Thyroid gland (tissue), 4 donors: ENCODE results near the gene MITF. TPM values are rescaled to one million over a fixed set of nuclear protein-coding genes. Genes with fewer than 3 reads are reported as not detected.

ENCODE experiments used
- DNase-seq, 2 donors: peaks; one replicate each; pipeline ENCODE4 v3.0.0-alpha.2; 2019
- H3K27ac ChIP-seq, 3 donors: fragments of 200-600 bp; sonication (generic); 1 replicate in 2 of 3; 2 replicates in 1 of 3; pipeline ENCODE4 v1.5.1; 2016 to 2019; ENCODE audit warnings: mild to moderate bottlenecking in 1 of 3, moderate library complexity in 1 of 3
- H3K27me3 ChIP-seq: fragments of 200-600 bp; sonication (generic); one replicate; pipeline ENCODE4 v1.5.1; 2019
- H3K36me3 ChIP-seq, 2 donors: fragments of 200-600 bp; sonication (generic); one replicate each; pipeline ENCODE4 v1.5.1; 2016 to 2019
- H3K4me1 ChIP-seq, 2 donors: fragments of 200-600 bp; sonication (generic); one replicate each; pipeline ENCODE4 v1.5.1; 2017 to 2019
- H3K4me3 ChIP-seq, 3 donors: fragments of 200-600 bp; sonication (generic); replicated peaks in 1 of 3; 1 replicate in 2 of 3; 2 replicates in 1 of 3; pipeline ENCODE4 v1.5.1; 2016; ENCODE audit warnings: mild to moderate bottlenecking in 1 of 3
- H3K9me3 ChIP-seq: fragments of 200-600 bp; sonication (generic); one replicate; pipeline ENCODE4 v1.5.1; 2017
- CTCF ChIP-seq, 6 experiments: fragments of 200-600 bp in 3 of 6; fragments of 450-650 bp in 3 of 6; sonication (generic) in 3 of 6; IDR thresholded peaks; one replicate each; pipeline ENCODE4 v1.5.1; 2016 to 2019; ENCODE audit warnings: antibody characterized with exemption in 6 of 6, mild to moderate bottlenecking in 2 of 6, inconsistent platforms in 1 of 6, moderate library complexity in 1 of 6
- POLR2A ChIP-seq, 2 donors: fragments of 450-650 bp; IDR thresholded peaks; one replicate each; pipeline ENCODE4 v1.6.1; 2017; ENCODE audit warnings: antibody characterized with exemption in 2 of 2, mild to moderate bottlenecking in 2 of 2, moderate library complexity in 1 of 2
- WGBS, 2 donors: methylation state at CpG; one replicate each; pipeline ENCODE4 v1.1.5; 2017; 5-methylcytosine and 5-hydroxymethylcytosine counted together
- intact Hi-C: fragments of 100-400 bp; cut with DNase I; formaldehyde crosslinking; loops from one replicate; pipeline ENCODE4 v1.15.1; 2023
- total RNA-seq, 4 donors: library from RNA; depleted of rRNA; stranded (reverse); fragments of >200 nt; gene quantifications; one replicate each; pipeline ENCODE4 v1.2.3, GENCODE V29; 2016

Gene MITF
- total RNA-seq, 4 donors from 2014 or later = 22.4 to 52.1 (median 26.4) TPM

GRCh38 chr3:69781593-69781992, 42.3 kb downstream of the MITF start:
- TF ChIP-seq POLR2A (IDR thresholded peaks at IDR 0.05) = no peak
- TF ChIP-seq CTCF (IDR thresholded peaks at IDR 0.05) = no peak
- DNase-seq = no peak
- intact Hi-C loops = no loop called here
- no peak overlapping the region for H3K27ac ChIP-seq
- no peak overlapping the region for H3K4me3 ChIP-seq
- H3K36me3 ChIP-seq = no peaks in the 10 kb centered on the region
- WGBS, 2 donors = 81 to 89% methylated on average over 4 of the region's 4 CpGs
- no peaks in the 10 kb centered on the region for H3K9me3 ChIP-seq
- no peaks in the 10 kb centered on the region for H3K27me3 ChIP-seq
- H3K4me1 ChIP-seq = peaks cover 20 to 26% of the 10 kb centered on the region in 2 donors

GRCh38 chr3:69784954-69785514, 45.8 kb downstream of the MITF start:
- no peak overlapping the region for H3K4me3 ChIP-seq
- peak; percentile 90 to 93 for DNase-seq
- H3K27ac ChIP-seq = peak overlapping the region; percentile 11 to 71 (median 52)
- H3K9me3 ChIP-seq = no peaks in the 10 kb centered on the region
- H3K27me3 ChIP-seq = no peaks in the 10 kb centered on the region
- H3K36me3 ChIP-seq = no peaks in the 10 kb centered on the region
- 15 to 24% methylated on average over 6 to 7 of the region's 7 CpGs for WGBS, 2 donors
- H3K4me1 ChIP-seq = peaks cover 31 to 39% of the 10 kb centered on the region in 2 donors
- TF ChIP-seq POLR2A (IDR thresholded peaks at IDR 0.05) (no peak), CTCF (IDR thresholded peaks at IDR 0.05) (no peak)
- intact Hi-C loops = no loop called here

- 60 to 68% methylated on average over 3 of the region's 3 CpGs for WGBS, 2 donors
- Histone ChIP-seq H3K36me3 (no peaks in the 10 kb centered on the region), H3K27me3 (no peaks in the 10 kb centered on the region), H3K27ac (peak overlapping the region in 2 of 3 donors; percentile 52 to 56), H3K4me1 (peaks cover 37 to 44% of the 10 kb centered on the region in 2 donors), H3K4me3 (no peak overlapping the region), H3K9me3 (no peaks in the 10 kb centered on the region)
- TF ChIP-seq POLR2A (IDR thresholded peaks at IDR 0.05) (no peak), CTCF (IDR thresholded peaks at IDR 0.05) (peak in 3 of 6 experiments; percentile 21 to 28 (median 23))
- DNase-seq = no peak
- intact Hi-C loops = no loop called here
These were observed 46.6 kb downstream of the MITF start for GRCh38 chr3:69785769-69786320.

GRCh38 chr3:69786854-69787253, 47.6 kb downstream of the MITF start:
- H3K4me3 ChIP-seq = no peak overlapping the region
- peaks cover 45 to 54% of the 10 kb centered on the region in 2 donors for H3K4me1 ChIP-seq
- WGBS, 2 donors = 70 to 85% methylated on average over 4 of the region's 4 CpGs
- TF ChIP-seq POLR2A (IDR thresholded peaks at IDR 0.05) = no peak
- no peak for TF ChIP-seq CTCF (IDR thresholded peaks at IDR 0.05)
- no peaks in the 10 kb centered on the region for H3K36me3 ChIP-seq
- intact Hi-C loops = no loop called here
- H3K27me3 ChIP-seq = no peaks in the 10 kb centered on the region
- H3K27ac ChIP-seq = peak overlapping the region in 2 of 3 donors; percentile 52 to 54
- no peaks in the 10 kb centered on the region for H3K9me3 ChIP-seq
- no peak for DNase-seq

- WGBS, 2 donors = 55 to 57% methylated on average over 3 of the region's 3 CpGs
These were observed 48.3 kb downstream of the MITF start for GRCh38 chr3:69787436-69788168.

More at GRCh38 chr3:69787436-69788168, 48.3 kb downstream of the MITF start:
- no peak for DNase-seq
- TF ChIP-seq CTCF (IDR thresholded peaks at IDR 0.05) (no peak), POLR2A (IDR thresholded peaks at IDR 0.05) (no peak)
- Histone ChIP-seq H3K27ac (peak overlapping the region in 2 of 3 donors; percentile 52 to 54), H3K27me3 (no peaks in the 10 kb centered on the region), H3K9me3 (no peaks in the 10 kb centered on the region), H3K4me3 (no peak overlapping the region), H3K4me1 (peaks cover 47 to 61% of the 10 kb centered on the region in 2 donors), H3K36me3 (no peaks in the 10 kb centered on the region)
- intact Hi-C loops = no loop called here
